Measurements from ENCODE around the gene FBXL7.

Gene FBXL7

DNA sequence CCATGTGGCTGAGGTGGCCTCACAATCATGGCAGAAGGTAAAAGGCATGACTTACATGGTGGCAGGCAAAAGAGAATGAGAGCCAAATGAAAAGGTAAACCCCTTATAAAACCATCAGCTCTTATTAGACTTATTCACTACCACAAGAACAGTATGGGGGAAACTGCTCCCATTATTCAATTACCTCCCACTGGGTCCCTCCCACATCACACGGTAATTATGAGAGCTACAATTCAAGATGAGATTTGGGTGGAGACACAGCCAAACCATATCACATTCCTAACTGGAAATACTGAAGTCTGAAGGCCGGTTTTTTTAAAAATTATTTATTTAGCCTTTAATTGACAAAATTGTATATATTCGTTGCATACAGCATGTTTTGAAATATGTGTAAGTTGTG, 28.5 kb downstream of the FBXL7 start:
- H3K9me3 Mint-ChIP-seq, result peaks cover 12% of the 10 kb centered on the region
- H3K27ac Mint-ChIP-seq (ENCODE audit: low read depth), result no peak overlapping the region
- no peaks in the 10 kb centered on the region for H3K27me3 Mint-ChIP-seq
- no peak overlapping the region for H3K4me3 Mint-ChIP-seq
- H3K36me3 Mint-ChIP-seq (ENCODE audit: insufficient read depth), result peaks cover 2% of the 10 kb centered on the region
- no peaks in the 10 kb centered on the region for H3K4me1 Mint-ChIP-seq
- no peak for ATAC-seq (replicated peaks; ENCODE audit: extremely low read depth, poor library complexity, severe bottlenecking)
- DNase-seq (ENCODE audit: low spot score in 2 of 2), result no peak

DNA sequence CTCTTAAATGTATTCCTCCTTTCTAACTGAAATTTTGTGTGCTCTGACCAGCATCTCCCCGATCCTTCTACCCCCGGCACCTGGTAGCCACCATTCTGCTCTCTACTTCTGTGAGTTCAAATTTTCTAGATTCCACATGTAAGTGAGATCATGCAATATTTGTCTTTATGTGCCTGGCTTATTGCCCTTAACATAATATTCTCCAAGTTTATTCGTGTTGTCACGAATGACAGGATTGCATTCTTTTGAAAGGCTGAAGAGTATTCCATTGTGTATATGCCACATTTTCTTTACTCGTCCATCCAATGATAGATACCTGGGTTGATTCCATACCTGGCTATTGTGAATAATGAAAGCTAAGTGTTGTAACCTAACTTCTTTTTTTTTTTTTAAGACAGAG, 29.0 kb downstream of the FBXL7 start:
- Mint-ChIP-seq H3K27ac (ENCODE audit: low read depth) (no peak overlapping the region), H3K4me3 (no peak overlapping the region), H3K4me1 (no peaks in the 10 kb centered on the region), H3K9me3 (peaks cover 13% of the 10 kb centered on the region), H3K27me3 (no peaks in the 10 kb centered on the region), H3K36me3 (ENCODE audit: insufficient read depth) (peaks cover 2% of the 10 kb centered on the region)
- DNase-seq (ENCODE audit: low spot score in 2 of 2), result no peak
- no peak for ATAC-seq (replicated peaks; ENCODE audit: extremely low read depth, poor library complexity, severe bottlenecking)

DNA sequence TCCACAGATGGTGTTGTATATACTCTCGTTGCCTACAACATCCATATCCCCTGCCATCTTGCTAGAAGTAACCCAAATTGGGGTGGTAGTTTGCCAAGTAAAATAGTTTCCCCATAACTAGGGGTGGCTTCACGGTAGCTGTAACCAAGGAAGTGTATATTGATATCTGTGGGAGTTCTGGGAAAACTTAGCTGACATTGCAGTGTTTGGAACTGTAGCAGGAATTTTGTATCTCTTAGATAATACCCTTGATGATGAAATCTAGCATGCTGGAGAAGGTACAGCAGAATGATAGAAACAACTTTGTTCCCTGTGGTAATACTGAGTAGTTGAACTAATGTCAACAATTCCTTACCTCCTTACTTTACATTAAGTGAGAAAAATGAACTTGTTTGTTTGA, 29.8 kb downstream of the FBXL7 start:
- Mint-ChIP-seq H3K9me3 (peaks cover 17% of the 10 kb centered on the region), H3K4me3 (no peak overlapping the region), H3K27ac (ENCODE audit: low read depth) (no peak overlapping the region), H3K27me3 (no peaks in the 10 kb centered on the region), H3K36me3 (ENCODE audit: insufficient read depth) (peaks cover 2% of the 10 kb centered on the region), H3K4me1 (no peaks in the 10 kb centered on the region)
- no peak for ATAC-seq (replicated peaks; ENCODE audit: extremely low read depth, poor library complexity, severe bottlenecking)
- no peak for DNase-seq (ENCODE audit: low spot score in 2 of 2)

DNA sequence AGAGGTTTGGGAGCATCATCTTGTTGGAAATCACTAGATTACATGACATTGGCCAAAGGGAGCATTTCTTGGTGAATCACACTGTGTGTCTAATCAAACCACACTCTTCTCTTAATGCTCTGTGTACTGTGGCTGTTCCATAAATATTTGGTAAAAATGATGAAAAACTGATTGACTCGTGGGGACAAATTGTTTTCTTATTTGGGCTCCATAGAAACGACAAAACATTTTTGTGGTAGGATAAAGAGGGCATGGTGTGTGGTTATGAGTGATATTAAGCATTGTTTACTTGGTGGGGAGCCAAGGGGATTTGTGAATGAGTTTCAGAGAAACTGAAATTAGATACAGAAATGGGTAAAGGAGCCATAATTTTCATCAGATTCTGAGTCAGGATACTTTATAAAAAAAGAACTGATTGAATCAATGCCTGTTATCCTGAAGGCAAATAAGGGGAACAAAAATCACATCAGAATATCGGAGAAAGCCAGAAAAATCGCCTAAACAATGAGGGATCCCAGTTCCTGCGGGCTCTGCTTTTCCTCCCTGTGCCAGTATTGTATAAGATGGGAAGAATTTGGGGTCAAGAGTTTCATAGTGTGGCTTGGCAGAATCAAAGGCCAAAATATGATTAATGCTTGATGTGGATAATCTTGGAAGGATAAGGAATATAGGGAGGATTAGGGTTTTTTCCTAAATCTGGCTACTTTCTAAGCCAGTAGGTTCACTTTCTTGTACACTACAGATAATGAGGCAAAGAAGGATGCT, 33.3 kb downstream of the FBXL7 start:
- no peak for ATAC-seq (replicated peaks; ENCODE audit: extremely low read depth, poor library complexity, severe bottlenecking)
- H3K4me3 Mint-ChIP-seq, result no peak overlapping the region
- H3K36me3 Mint-ChIP-seq (ENCODE audit: insufficient read depth), result peaks cover 2% of the 10 kb centered on the region
- no peaks in the 10 kb centered on the region for H3K27me3 Mint-ChIP-seq
- DNase-seq (ENCODE audit: low spot score in 2 of 2), result no peak
- H3K4me1 Mint-ChIP-seq, result no peaks in the 10 kb centered on the region
- peaks cover 18% of the 10 kb centered on the region for H3K9me3 Mint-ChIP-seq
- H3K27ac Mint-ChIP-seq (ENCODE audit: low read depth), result no peak overlapping the region

DNA sequence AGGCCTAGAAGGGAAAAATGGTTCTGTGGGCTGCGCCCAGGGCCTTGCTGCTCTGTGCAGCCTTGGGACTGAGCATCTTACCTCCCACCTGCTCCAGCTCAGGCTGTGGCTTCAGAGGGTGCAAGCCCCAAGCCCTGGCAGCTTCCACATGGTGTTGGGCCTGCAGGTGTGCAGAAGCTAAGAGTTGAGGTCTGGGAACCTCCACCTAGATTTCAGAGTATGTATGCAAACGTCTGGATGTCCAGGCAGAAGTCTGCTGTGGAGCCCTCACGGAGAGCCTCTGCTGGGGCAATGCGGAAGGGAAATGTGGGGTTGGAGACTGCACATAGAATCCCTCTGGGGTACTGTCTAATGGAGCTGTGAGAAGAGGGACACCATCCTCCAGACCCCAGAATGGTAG, 36.0 kb downstream of the FBXL7 start:
- Mint-ChIP-seq H3K4me1 (no peaks in the 10 kb centered on the region), H3K36me3 (ENCODE audit: insufficient read depth) (peaks cover 2% of the 10 kb centered on the region), H3K9me3 (peaks cover 18% of the 10 kb centered on the region), H3K27me3 (no peaks in the 10 kb centered on the region), H3K4me3 (no peak overlapping the region), H3K27ac (ENCODE audit: low read depth) (no peak overlapping the region)
- no peak for DNase-seq (ENCODE audit: low spot score in 2 of 2)
- no peak for ATAC-seq (replicated peaks; ENCODE audit: extremely low read depth, poor library complexity, severe bottlenecking)

DNA sequence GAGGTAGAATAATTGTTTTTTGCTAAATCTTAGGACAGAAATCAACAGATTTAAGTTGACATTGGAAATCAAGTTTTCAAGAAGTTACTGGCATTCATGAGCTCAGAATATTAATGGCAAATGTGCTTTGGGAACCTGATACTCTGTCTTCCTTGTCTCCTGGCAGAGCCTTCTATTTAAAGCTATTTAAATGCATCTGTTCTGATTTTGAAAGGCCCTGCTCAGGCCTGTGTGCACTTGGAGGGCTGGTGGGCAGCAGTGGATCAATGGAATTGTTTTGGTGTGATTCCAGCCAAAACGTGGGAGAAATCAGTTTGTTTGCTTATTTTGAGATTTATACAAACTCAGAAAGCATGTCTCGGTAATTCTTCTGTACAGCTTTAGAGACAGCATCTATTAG, 38.5 kb downstream of the FBXL7 start:
- no peak for ATAC-seq (replicated peaks; ENCODE audit: extremely low read depth, poor library complexity, severe bottlenecking)
- Mint-ChIP-seq H3K36me3 (ENCODE audit: insufficient read depth) (no peaks in the 10 kb centered on the region), H3K4me1 (no peaks in the 10 kb centered on the region), H3K9me3 (peaks cover 12% of the 10 kb centered on the region), H3K27ac (ENCODE audit: low read depth) (no peak overlapping the region), H3K4me3 (no peak overlapping the region), H3K27me3 (no peaks in the 10 kb centered on the region)
- DNase-seq (ENCODE audit: low spot score in 2 of 2), result no peak

DNA sequence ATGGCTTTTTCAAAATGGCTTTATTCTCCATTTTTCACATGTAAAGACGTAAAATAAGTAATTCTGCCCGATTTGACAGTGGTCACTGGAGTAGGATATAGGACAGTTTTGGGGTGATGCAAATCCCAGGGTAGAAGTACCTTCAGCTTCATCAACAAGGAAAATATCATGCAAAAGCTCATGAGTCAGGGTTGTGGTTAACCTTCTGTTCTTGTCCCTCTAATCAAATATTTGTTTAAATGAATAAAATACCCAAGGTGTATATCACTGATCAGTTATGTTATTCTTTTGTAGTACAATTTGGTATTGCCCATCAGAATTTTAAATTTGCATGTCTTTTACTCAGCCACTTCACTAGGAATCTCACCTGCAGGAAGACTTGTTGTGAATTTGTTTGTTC, 40.0 kb downstream of the FBXL7 start:
- Mint-ChIP-seq H3K4me1 (no peaks in the 10 kb centered on the region), H3K36me3 (ENCODE audit: insufficient read depth) (no peaks in the 10 kb centered on the region), H3K27ac (ENCODE audit: low read depth) (no peak overlapping the region), H3K4me3 (no peak overlapping the region), H3K9me3 (peaks cover 7% of the 10 kb centered on the region), H3K27me3 (no peaks in the 10 kb centered on the region)
- no peak for ATAC-seq (replicated peaks; ENCODE audit: extremely low read depth, poor library complexity, severe bottlenecking)
- no peak for DNase-seq (ENCODE audit: low spot score in 2 of 2)

DNA sequence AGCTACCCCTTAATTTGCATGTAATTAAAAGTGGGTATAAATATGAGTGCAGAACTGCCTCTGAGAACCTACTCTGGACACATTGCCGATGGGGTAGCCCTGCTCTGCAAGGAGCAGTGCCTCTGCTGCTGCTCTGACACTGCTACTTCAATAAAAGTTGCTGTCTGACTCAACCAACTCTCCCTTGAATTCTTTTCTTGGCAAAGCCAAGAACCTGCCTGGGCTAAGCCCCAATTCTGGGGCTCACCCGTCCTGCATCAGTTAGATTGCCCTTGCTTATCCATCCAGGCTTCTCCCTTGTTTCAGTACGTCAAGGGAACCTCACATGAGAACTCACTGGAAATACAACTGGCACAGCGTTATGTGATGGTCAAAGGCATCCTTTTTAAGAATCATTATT, 44.1 kb downstream of the FBXL7 start:
- Mint-ChIP-seq H3K27me3 (no peaks in the 10 kb centered on the region), H3K4me1 (no peaks in the 10 kb centered on the region), H3K27ac (ENCODE audit: low read depth) (no peak overlapping the region), H3K9me3 (no peaks in the 10 kb centered on the region), H3K4me3 (no peak overlapping the region), H3K36me3 (ENCODE audit: insufficient read depth) (no peaks in the 10 kb centered on the region)
- ATAC-seq (replicated peaks; ENCODE audit: extremely low read depth, poor library complexity, severe bottlenecking) (no peak), DNase-seq (ENCODE audit: low spot score in 2 of 2) (no peak)

DNA sequence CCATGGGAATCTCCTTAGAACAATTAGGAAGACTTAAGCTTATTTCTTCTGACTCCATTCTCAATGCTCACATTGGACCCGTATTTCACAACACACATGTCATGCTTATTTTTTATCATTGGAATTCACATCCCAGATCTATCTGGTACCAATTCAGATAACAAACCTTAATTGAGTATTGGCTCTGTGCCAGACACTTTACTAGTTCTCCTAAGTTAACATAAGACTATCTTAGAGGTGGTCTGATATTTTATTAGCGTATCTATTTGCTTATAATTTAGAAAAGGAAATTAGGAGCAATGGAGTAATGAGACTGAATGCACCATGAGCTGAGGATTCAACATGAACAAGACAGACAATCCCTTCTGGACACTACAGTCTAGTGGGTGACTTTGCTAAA, 45.1 kb downstream of the FBXL7 start:
- Mint-ChIP-seq H3K36me3 (ENCODE audit: insufficient read depth) (no peaks in the 10 kb centered on the region), H3K4me3 (no peak overlapping the region), H3K27me3 (no peaks in the 10 kb centered on the region), H3K4me1 (no peaks in the 10 kb centered on the region), H3K9me3 (no peaks in the 10 kb centered on the region), H3K27ac (ENCODE audit: low read depth) (no peak overlapping the region)
- ATAC-seq (replicated peaks; ENCODE audit: extremely low read depth, poor library complexity, severe bottlenecking) (no peak), DNase-seq (ENCODE audit: low spot score in 2 of 2) (no peak)

DNA sequence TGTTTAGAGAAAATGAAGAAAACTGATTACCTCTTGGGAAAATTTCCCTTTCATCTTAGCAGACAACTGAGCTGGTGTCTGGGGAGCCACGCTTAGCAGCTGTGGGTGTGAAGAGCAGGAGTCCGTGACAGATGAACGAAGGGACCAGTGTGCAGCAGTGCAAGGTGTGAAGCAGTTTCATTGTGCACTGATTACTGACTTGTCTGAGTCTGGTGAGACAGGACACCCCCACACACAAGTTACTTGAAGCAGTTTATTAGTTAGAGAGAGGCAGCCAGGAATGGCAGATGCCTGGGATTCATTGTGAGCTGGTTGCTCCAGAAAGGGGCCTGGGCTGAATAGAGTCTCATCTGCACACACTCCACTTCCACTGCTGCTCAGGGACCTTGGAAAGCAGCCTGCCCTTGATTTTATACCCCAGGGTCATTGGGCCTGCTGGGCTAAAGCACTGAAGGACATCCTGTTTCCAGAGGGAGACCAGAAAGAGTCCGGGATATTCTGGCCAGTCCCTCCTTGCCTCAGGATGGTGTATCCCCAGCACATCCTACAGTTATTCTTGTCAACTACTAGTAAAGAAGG, 47.4 kb downstream of the FBXL7 start:
- peaks cover 7% of the 10 kb centered on the region for H3K9me3 Mint-ChIP-seq

DNA sequence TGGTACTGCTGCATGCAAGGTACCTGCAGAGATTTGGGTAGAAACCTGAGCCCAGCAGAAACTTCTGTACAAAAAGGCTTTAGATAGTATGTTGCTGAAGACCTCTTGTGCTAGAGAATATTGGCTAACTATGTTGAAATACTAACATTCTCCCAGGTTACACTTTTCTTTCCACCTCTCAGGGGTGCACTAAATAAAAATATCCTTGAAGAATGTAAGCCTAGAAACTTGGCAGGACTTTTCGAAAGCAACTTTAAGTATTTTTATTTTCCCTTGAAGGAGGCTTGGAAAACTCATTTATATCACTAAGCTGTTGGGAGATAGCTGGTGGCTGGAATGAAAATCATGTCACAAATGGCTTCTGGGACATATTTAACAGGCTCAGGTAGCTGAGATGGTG, 50.0 kb downstream of the FBXL7 start:
- Mint-ChIP-seq H3K36me3 (ENCODE audit: insufficient read depth) (no peaks in the 10 kb centered on the region), H3K27me3 (no peaks in the 10 kb centered on the region), H3K4me3 (no peak overlapping the region), H3K9me3 (peaks cover 13% of the 10 kb centered on the region), H3K27ac (ENCODE audit: low read depth) (no peak overlapping the region), H3K4me1 (no peaks in the 10 kb centered on the region)
- ATAC-seq (replicated peaks; ENCODE audit: extremely low read depth, poor library complexity, severe bottlenecking) (no peak), DNase-seq (ENCODE audit: low spot score in 2 of 2) (no peak)

More for the DNA sequence above, 47.4 kb downstream of the FBXL7 start:
- H3K27ac Mint-ChIP-seq (ENCODE audit: low read depth), result no peak overlapping the region
- H3K27me3 Mint-ChIP-seq, result no peaks in the 10 kb centered on the region
- no peaks in the 10 kb centered on the region for H3K36me3 Mint-ChIP-seq (ENCODE audit: insufficient read depth)
- ATAC-seq (replicated peaks; ENCODE audit: extremely low read depth, poor library complexity, severe bottlenecking), result no peak
- no peak overlapping the region for H3K4me3 Mint-ChIP-seq
- DNase-seq (ENCODE audit: low spot score in 2 of 2), result no peak
- H3K4me1 Mint-ChIP-seq, result no peaks in the 10 kb centered on the region

DNA sequence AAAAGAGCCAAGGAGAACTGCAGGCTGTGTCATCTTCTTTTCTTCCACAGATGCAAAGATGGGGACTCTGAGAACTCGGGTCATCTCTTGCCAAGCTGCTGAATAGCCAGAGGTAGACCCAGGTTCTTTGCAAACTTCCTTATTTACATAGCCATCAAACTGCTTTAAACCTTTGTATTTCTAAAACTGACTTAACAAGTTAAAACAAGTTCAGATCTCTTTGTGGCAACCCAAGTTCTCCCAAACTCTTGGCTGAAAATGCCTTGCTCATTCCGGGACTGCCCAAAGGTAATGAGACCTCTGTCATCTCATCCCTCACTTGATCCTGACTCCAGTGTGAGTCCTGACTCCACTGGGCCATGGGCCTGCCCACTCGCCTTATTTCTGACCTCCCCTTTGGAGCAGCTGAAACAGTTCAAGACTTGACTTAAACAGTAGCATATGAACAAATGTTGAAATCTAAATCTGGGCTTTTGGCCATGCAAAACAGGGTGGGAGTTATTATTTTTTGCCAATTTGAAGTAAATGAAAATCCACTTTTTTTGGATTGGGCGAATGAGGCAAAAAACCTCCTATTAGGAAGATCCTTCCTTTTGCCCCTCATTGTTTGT, 50.6 kb downstream of the FBXL7 start:
- no peak overlapping the region for H3K4me3 Mint-ChIP-seq
- peaks cover 14% of the 10 kb centered on the region for H3K9me3 Mint-ChIP-seq
- H3K4me1 Mint-ChIP-seq, result no peaks in the 10 kb centered on the region
- H3K27ac Mint-ChIP-seq (ENCODE audit: low read depth), result no peak overlapping the region
- DNase-seq (ENCODE audit: low spot score in 2 of 2) (no peak), ATAC-seq (replicated peaks; ENCODE audit: extremely low read depth, poor library complexity, severe bottlenecking) (no peak)
- no peaks in the 10 kb centered on the region for H3K36me3 Mint-ChIP-seq (ENCODE audit: insufficient read depth)
- H3K27me3 Mint-ChIP-seq, result no peaks in the 10 kb centered on the region

DNA sequence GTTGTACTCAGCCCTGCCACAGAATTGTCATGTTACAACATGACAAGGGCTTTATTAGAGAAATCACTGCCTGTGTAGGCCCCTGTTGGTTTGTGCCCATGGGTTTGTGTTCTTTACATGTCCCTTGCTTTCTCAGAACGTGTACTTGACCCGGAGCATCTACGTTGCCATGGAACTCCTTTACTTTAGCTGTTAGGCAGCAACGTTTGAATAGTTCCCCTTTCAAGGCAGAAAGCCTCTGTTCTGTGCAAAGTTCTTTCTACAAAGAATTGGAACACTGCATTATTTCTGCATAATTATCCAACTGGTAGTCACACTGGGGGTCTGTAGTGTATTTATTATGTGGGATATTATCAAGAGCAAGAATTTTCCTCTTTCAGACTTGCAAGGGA, 51.1 kb downstream of the FBXL7 start:
- Mint-ChIP-seq H3K4me3 (no peak overlapping the region), H3K36me3 (ENCODE audit: insufficient read depth) (no peaks in the 10 kb centered on the region), H3K9me3 (peaks cover 19% of the 10 kb centered on the region), H3K27me3 (no peaks in the 10 kb centered on the region), H3K4me1 (no peaks in the 10 kb centered on the region), H3K27ac (ENCODE audit: low read depth) (no peak overlapping the region)
- ATAC-seq (replicated peaks; ENCODE audit: extremely low read depth, poor library complexity, severe bottlenecking) (no peak), DNase-seq (ENCODE audit: low spot score in 2 of 2) (no peak)
